Measurements from ENCODE around the gene LRRC19. TPM values are rescaled to one million over a fixed set of nuclear protein-coding genes. Genes with fewer than 3 reads are reported as not detected.

The LRRC19 gene
- total RNA-seq, 2 experiments from 2014 or later = not detected

- Histone ChIP-seq H3K4me3 (ENCODE audit: low read length) (no peak overlapping the region), H3K27ac (ENCODE audit: low read depth in 1 of 2, low read length in 2 of 2) (no peak overlapping the region), H3K36me3 (ENCODE audit: insufficient read depth, low read length) (no peaks in the 10 kb centered on the region), H3K4me1 (ENCODE audit: insufficient read depth, low read length) (peaks cover 12% of the 10 kb centered on the region), H3K9me3 (ENCODE audit: control insufficient read depth in 1 of 2, insufficient read depth in 1 of 2, low read length in 2 of 2) (no peaks in the 10 kb centered on the region), H3K27me3 (ENCODE audit: control insufficient read depth in 1 of 2, insufficient read depth in 2 of 2, low read length in 2 of 2) (no peaks in the 10 kb centered on the region)
- intact Hi-C loops (cut with DNase I, micrococcal nuclease) = loop anchor here in 1 of 2 experiments (10.0 kb wide), 1 partner anchor 623 kb away; the partner anchor contains the start of gene C9orf72
- no peak for ATAC-seq (ENCODE audit: poor library complexity)
- DNase-seq = no peak
- Mint-ChIP-seq H3K9me3 (no peaks in the 10 kb centered on the region), H3K36me3 (ENCODE audit: low read depth) (peaks cover 22% of the 10 kb centered on the region), H3K4me1 (ENCODE audit: low read depth) (peaks cover 42% of the 10 kb centered on the region), H3K27ac (no peak overlapping the region), H3K27me3 (peaks cover 3% of the 10 kb centered on the region), H3K4me3 (no peak overlapping the region)
- ChIA-PET POLR2A (no interaction called here), CTCF (interaction anchor here (1.3 kb wide), 1 partner anchor 10 kb away, joined by 7 read pairs; no protein-coding TSS in a partner anchor)
- TF ChIP-seq CTCF (IDR thresholded peaks at IDR 0.05) = no peak
These were observed 53.7 kb downstream of the LRRC19 start for GRCh38 chr9:26951794-26952193.

- peaks cover 22% of the 10 kb centered on the region for H3K36me3 Mint-ChIP-seq (ENCODE audit: low read depth)
- intact Hi-C loops (cut with DNase I, micrococcal nuclease) = loop anchor here in 1 of 2 experiments (10.0 kb wide), 1 partner anchor 624 kb away; the partner anchor contains the start of gene C9orf72
- peaks cover 3% of the 10 kb centered on the region for H3K27me3 Mint-ChIP-seq
- peaks cover 38% of the 10 kb centered on the region for H3K4me1 Mint-ChIP-seq (ENCODE audit: low read depth)
- DNase-seq = no peak
- H3K27me3 ChIP-seq (ENCODE audit: control insufficient read depth in 1 of 2, insufficient read depth in 2 of 2, low read length in 2 of 2) = no peaks in the 10 kb centered on the region
- ChIA-PET CTCF (no interaction called here), POLR2A (no interaction called here)
- H3K4me3 Mint-ChIP-seq = no peak overlapping the region
- H3K4me1 ChIP-seq (ENCODE audit: insufficient read depth, low read length) = peaks cover 16% of the 10 kb centered on the region
- no peak for TF ChIP-seq CTCF (IDR thresholded peaks at IDR 0.05)
- H3K36me3 ChIP-seq (ENCODE audit: insufficient read depth, low read length) = no peaks in the 10 kb centered on the region
- no peak overlapping the region for H3K27ac ChIP-seq (ENCODE audit: low read depth in 1 of 2, low read length in 2 of 2)
- no peaks in the 10 kb centered on the region for H3K9me3 Mint-ChIP-seq
- ATAC-seq (ENCODE audit: poor library complexity) = no peak
- no peak overlapping the region for H3K27ac Mint-ChIP-seq
- no peaks in the 10 kb centered on the region for H3K9me3 ChIP-seq (ENCODE audit: control insufficient read depth in 1 of 2, insufficient read depth in 1 of 2, low read length in 2 of 2)
- no peak overlapping the region for H3K4me3 ChIP-seq (ENCODE audit: low read length)
These were observed 55.0 kb downstream of the LRRC19 start for GRCh38 chr9:26950521-26950920.

- H3K27ac Mint-ChIP-seq = no peak overlapping the region
- intact Hi-C loops (cut with DNase I, micrococcal nuclease) = loop anchor here in 1 of 2 experiments (10.0 kb wide), 1 partner anchor 625 kb away; the partner anchor contains the start of gene C9orf72
- H3K36me3 Mint-ChIP-seq (ENCODE audit: low read depth) = peaks cover 22% of the 10 kb centered on the region
- POLR2A ChIA-PET = no interaction called here
- no peak for TF ChIP-seq CTCF (IDR thresholded peaks at IDR 0.05)
- H3K4me1 ChIP-seq (ENCODE audit: insufficient read depth, low read length) = peaks cover 15% of the 10 kb centered on the region
- DNase-seq (no peak), ATAC-seq (ENCODE audit: poor library complexity) (no peak)
- H3K4me3 Mint-ChIP-seq = no peak overlapping the region
- H3K36me3 ChIP-seq (ENCODE audit: insufficient read depth, low read length) = no peaks in the 10 kb centered on the region
- CTCF ChIA-PET = no interaction called here
- H3K27me3 Mint-ChIP-seq = peaks cover 3% of the 10 kb centered on the region
- H3K27me3 ChIP-seq (ENCODE audit: control insufficient read depth in 1 of 2, insufficient read depth in 2 of 2, low read length in 2 of 2) = no peaks in the 10 kb centered on the region
- H3K27ac ChIP-seq (ENCODE audit: low read depth in 1 of 2, low read length in 2 of 2) = no peak overlapping the region
- H3K9me3 ChIP-seq (ENCODE audit: control insufficient read depth in 1 of 2, insufficient read depth in 1 of 2, low read length in 2 of 2) = no peaks in the 10 kb centered on the region
- H3K4me1 Mint-ChIP-seq (ENCODE audit: low read depth) = peaks cover 38% of the 10 kb centered on the region
- no peaks in the 10 kb centered on the region for H3K9me3 Mint-ChIP-seq
- no peak overlapping the region for H3K4me3 ChIP-seq (ENCODE audit: low read length)
These were observed 55.8 kb downstream of the LRRC19 start for GRCh38 chr9:26949637-26950069.

All from CD4-positive, alpha-beta T cell (primary cell).